Natural killer cell (primary cell): ENCODE data around the gene GZF1. TPM values are rescaled to one million over a fixed set of nuclear protein-coding genes. Genes with fewer than 3 reads are reported as not detected.
A peak's percentile ranks its signal among the peaks of the same experiment; 100 is the strongest.

ENCODE experiments used
- ATAC-seq, 3 donors: fragments of 150-1000 bp in 2 of 3; fragments of 200-7000 bp in 1 of 3; cut with Tn5 transposase; 1 replicate in 1 of 3; 2 replicates in 2 of 3; pipeline ENCODE4 v1.10.0; 2021; ENCODE audit warnings: mild to moderate bottlenecking in 2 of 3, moderate library complexity in 2 of 3
- DNase-seq, 2 donors: peaks; one replicate each; pipeline versions ENCODE4 v3.0.0 to v3.0.0-alpha.2; 2013 to 2021; ENCODE audit warnings: mixed read lengths in 1 of 2
- H3K27ac ChIP-seq: one replicate; pipeline ENCODE4 v1.5.1; 2013; ENCODE audit warnings: mild to moderate bottlenecking, low read length
- H3K27me3 ChIP-seq: one replicate; pipeline ENCODE4 v1.6.1; 2013; ENCODE audit warnings: low read length; ENCODE audit not compliant: control insufficient read depth, insufficient read depth
- H3K36me3 ChIP-seq: one replicate; pipeline ENCODE4 v1.6.1; 2013; ENCODE audit warnings: low read length; ENCODE audit not compliant: control insufficient read depth, insufficient read depth
- H3K4me1 ChIP-seq: one replicate; pipeline ENCODE4 v1.6.1; 2013; ENCODE audit warnings: low read length; ENCODE audit not compliant: control insufficient read depth, insufficient read depth
- H3K4me3 ChIP-seq: one replicate; pipeline ENCODE4 v1.5.1; 2013; ENCODE audit warnings: low read length
- H3K9me3 ChIP-seq: one replicate; pipeline ENCODE4 v1.6.1; 2013; ENCODE audit warnings: low read length; ENCODE audit not compliant: control insufficient read depth, insufficient read depth
- H3K27ac Mint-ChIP-seq, 2 donors: one replicate each; pipeline ENCODE4 v1.8.0; 2022; ENCODE audit warnings: mild to moderate bottlenecking in 2 of 2, mixed read lengths in 2 of 2, moderate library complexity in 1 of 2
- H3K27me3 Mint-ChIP-seq, 2 donors: one replicate each; pipeline ENCODE4 v1.8.0; 2022; ENCODE audit warnings: low read depth in 2 of 2, mixed read lengths in 2 of 2
- H3K36me3 Mint-ChIP-seq: one replicate; pipeline ENCODE4 v1.8.0; 2022; ENCODE audit warnings: mixed read lengths
- H3K4me1 Mint-ChIP-seq, 2 donors: one replicate each; pipeline ENCODE4 v1.8.0; 2022; ENCODE audit warnings: mixed read lengths in 2 of 2
- H3K4me3 Mint-ChIP-seq: one replicate; pipeline ENCODE4 v1.8.0; 2022; ENCODE audit warnings: mild to moderate bottlenecking, moderate library complexity, mixed read lengths
- H3K9me3 Mint-ChIP-seq, 2 donors: one replicate each; pipeline ENCODE4 v1.8.0; 2022; ENCODE audit warnings: mixed read lengths in 2 of 2
- WGBS: methylation state at CpG from one replicate; pipeline ENCODE4 v1.1.7; 2013; ENCODE audit warnings: missing lambda C conversion rate; ENCODE audit not compliant: insufficient coverage; 5-methylcytosine and 5-hydroxymethylcytosine counted together
- intact Hi-C: fragments of 100-400 bp; cut with micrococcal nuclease; formaldehyde crosslinking; loops from one replicate; pipeline ENCODE4 v1.14.2; 2022
- total RNA-seq, 4 donors: library from RNA; stranded (reverse); fragments of 120-200 nt in 1 of 4; gene quantifications; one replicate each; pipeline versions ENCODE4 v1.2.3 to v1.2.4, GENCODE V29; 2013 to 2022
- TF ChIP-seq, protein P1 (sequence below): fragments of 200-600 bp; IDR thresholded peaks from one replicate; pipeline ENCODE4 v1.8.0; 2022; ENCODE audit warnings: antibody characterized with exemption

The GZF1 gene
- total RNA-seq, 3 donors from 2014 or later (not counting 1 experiment from before 2014, with no cell fraction given), result 45.1 to 56.6 (median 45.9) TPM

DNA sequence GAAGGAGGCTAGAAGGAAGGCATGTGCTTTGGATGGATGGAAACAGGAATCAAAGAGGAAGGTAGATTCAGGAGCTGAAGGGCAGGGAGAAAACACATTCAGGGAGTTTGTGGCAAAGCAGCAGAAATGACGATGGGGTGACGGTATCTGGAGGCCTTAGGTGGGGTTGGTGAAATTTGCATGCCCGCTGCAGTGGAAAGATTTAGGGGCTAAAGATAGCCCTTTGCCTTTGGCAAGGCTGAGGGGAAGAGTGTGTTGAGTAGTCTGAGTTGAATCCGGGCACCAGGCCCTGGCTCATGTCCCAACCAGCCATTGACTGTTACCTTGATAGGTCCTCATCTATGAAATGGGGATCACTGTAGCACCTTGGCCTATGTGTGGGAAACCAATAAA is 1.3 kb downstream of the GZF1 start:
- H3K27me3 Mint-ChIP-seq, result no peaks in the 10 kb centered on the region
- Histone ChIP-seq H3K4me1 (peaks cover 37% of the 10 kb centered on the region), H3K27ac (peak overlapping the region; percentile 96), H3K4me3 (no peak overlapping the region), H3K9me3 (no peaks in the 10 kb centered on the region), H3K36me3 (peaks cover 4% of the 10 kb centered on the region), H3K27me3 (no peaks in the 10 kb centered on the region)
- DNase-seq (no peak), ATAC-seq (no peak)
- H3K36me3 Mint-ChIP-seq, result peaks cover 11% of the 10 kb centered on the region
- TF ChIP-seq, protein P1, sequence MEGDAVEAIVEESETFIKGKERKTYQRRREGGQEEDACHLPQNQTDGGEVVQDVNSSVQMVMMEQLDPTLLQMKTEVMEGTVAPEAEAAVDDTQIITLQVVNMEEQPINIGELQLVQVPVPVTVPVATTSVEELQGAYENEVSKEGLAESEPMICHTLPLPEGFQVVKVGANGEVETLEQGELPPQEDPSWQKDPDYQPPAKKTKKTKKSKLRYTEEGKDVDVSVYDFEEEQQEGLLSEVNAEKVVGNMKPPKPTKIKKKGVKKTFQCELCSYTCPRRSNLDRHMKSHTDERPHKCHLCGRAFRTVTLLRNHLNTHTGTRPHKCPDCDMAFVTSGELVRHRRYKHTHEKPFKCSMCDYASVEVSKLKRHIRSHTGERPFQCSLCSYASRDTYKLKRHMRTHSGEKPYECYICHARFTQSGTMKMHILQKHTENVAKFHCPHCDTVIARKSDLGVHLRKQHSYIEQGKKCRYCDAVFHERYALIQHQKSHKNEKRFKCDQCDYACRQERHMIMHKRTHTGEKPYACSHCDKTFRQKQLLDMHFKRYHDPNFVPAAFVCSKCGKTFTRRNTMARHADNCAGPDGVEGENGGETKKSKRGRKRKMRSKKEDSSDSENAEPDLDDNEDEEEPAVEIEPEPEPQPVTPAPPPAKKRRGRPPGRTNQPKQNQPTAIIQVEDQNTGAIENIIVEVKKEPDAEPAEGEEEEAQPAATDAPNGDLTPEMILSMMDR, result no peak
- intact Hi-C loops, result loop anchor here (2.0 to 10.0 kb wide), 2 partner anchors 58 to 1592 kb away; partner anchors contain the start of gene NAPB
- 80% methylated on average over 4 of the region's 4 CpGs for WGBS
- peaks cover 51 to 59% of the 10 kb centered on the region in 2 donors for H3K4me1 Mint-ChIP-seq
- H3K9me3 Mint-ChIP-seq, result no peaks in the 10 kb centered on the region
- peak overlapping the region; percentile 98 for H3K4me3 Mint-ChIP-seq
- peak overlapping the region; percentile 98 for H3K27ac Mint-ChIP-seq

DNA sequence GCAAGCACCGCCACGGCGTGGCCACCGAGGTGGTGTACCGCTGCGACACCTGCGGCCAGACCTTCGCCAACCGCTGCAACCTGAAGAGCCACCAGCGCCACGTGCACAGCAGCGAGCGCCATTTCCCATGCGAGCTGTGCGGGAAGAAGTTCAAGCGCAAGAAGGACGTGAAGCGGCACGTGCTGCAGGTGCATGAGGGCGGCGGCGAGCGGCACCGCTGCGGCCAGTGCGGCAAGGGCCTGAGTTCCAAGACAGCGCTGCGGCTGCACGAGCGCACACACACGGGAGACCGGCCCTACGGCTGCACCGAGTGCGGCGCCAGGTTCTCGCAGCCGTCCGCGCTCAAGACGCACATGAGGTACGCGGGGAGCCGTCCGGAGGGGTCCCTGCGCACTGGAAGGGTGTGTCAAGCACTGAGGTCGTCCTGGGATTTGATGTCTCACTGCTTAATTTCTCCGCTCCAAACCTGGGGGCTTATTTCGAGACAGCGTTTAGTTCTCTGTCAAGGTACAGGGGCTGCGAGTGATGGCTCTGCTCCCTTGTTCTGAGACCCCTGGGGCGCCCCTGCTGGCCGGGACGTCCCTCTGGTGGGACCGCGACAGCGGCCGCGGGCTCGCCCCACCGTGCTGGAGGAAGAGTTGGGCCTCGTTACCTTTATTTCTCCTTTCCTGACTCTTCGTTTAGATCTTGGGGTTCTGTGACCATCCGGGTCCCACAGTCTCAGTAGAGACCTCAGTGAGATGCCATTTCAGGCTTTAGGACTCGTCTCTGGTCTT is 3.6 kb downstream of the GZF1 start:
- Histone ChIP-seq H3K27me3 (no peaks in the 10 kb centered on the region), H3K27ac (peak overlapping the region; percentile 27), H3K4me3 (no peak overlapping the region), H3K9me3 (no peaks in the 10 kb centered on the region), H3K36me3 (peaks cover 27% of the 10 kb centered on the region), H3K4me1 (peaks cover 32% of the 10 kb centered on the region)
- Mint-ChIP-seq H3K27me3 (no peaks in the 10 kb centered on the region), H3K4me1 (peaks cover 46 to 51% of the 10 kb centered on the region in 2 donors), H3K36me3 (peaks cover 11% of the 10 kb centered on the region), H3K9me3 (no peaks in the 10 kb centered on the region), H3K27ac (peak overlapping the region; percentile 98), H3K4me3 (peak overlapping the region; percentile 72)
- 97% methylated on average over 65 of the region's 65 CpGs for WGBS
- TF ChIP-seq, protein P1, result no peak
- ATAC-seq, result no peak
- DNase-seq, result no peak
- intact Hi-C loops, result loop anchor here (10.0 kb wide), 1 partner anchor 1589 kb away; no protein-coding TSS in a partner anchor

DNA sequence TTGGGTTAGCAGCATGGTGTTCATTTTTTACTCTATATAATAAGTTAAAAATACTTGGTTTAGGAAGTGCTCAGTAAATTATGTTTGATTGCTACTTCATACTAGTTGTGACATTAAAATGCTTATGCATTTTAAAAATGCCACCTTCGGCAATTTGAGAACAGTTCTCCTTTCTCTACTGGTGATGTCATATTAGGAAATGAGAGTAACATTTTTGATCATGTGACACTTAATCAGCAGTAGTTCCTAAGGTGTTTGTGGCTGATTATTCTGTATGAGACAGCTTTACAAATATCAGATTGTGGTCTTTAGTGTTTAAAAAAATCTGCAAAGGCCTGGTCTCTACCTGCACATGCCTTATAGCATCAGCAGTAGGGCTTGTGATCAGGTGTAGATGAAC is 4.4 kb downstream of the GZF1 start:
- H3K36me3 ChIP-seq, result peaks cover 35% of the 10 kb centered on the region
- ATAC-seq, result no peak
- no peaks in the 10 kb centered on the region for H3K27me3 Mint-ChIP-seq
- peaks cover 42 to 44% of the 10 kb centered on the region in 2 donors for H3K4me1 Mint-ChIP-seq
- TF ChIP-seq, protein P1, result no peak
- peaks cover 24% of the 10 kb centered on the region for H3K4me1 ChIP-seq
- peaks cover 11% of the 10 kb centered on the region for H3K36me3 Mint-ChIP-seq
- H3K9me3 ChIP-seq, result no peaks in the 10 kb centered on the region
- no peaks in the 10 kb centered on the region for H3K9me3 Mint-ChIP-seq
- no peak overlapping the region for H3K4me3 ChIP-seq
- intact Hi-C loops, result loop anchor here (10.0 kb wide), 1 partner anchor 1588 kb away; no protein-coding TSS in a partner anchor
- WGBS, result 33% methylated on average over 1 of the region's 1 CpG
- peak in 1 of 2 donors; percentile 50 for DNase-seq
- H3K27ac Mint-ChIP-seq, result peak overlapping the region; percentile 77 to 92
- peak overlapping the region; percentile 72 for H3K4me3 Mint-ChIP-seq
- no peaks in the 10 kb centered on the region for H3K27me3 ChIP-seq
- H3K27ac ChIP-seq, result peak overlapping the region; percentile 27
